Stimulated activated CD8-positive, alpha-beta memory T cell treated with anti-CD3 and anti-CD28 coated beads, Interleukin-4, amount 100 ng/mL, for 24 hours (primary cell): ENCODE results near the gene SLC8B1.

Source experiments
- DNase-seq: peaks from one replicate; pipeline ENCODE4 v3.0.0-alpha.2; 2020; ENCODE audit warnings: low read depth

SLC8B1 gene

GRCh38 chr12:113334786-113335539, at the start of gene SLC8B1:
SLC8B1 (minus strand) TSS chr12:113335109; CDS start chr12:113332878, 2,231 bp downstream.
- peak; percentile 82 for DNase-seq

GRCh38 chr12:113382206-113382605, 47.3 kb upstream of the SLC8B1 start:
- DNase-seq: no peak

GRCh38 chr12:113381220-113381619, 46.3 kb upstream of the SLC8B1 start:
- no peak for DNase-seq

GRCh38 chr12:113378291-113378690, 43.4 kb upstream of the SLC8B1 start:
- no peak for DNase-seq

- no peak for DNase-seq
These were observed 40.0 kb upstream of the SLC8B1 start for GRCh38 chr12:113374823-113375428.

- DNase-seq: no peak
These were observed 39.1 kb upstream of the SLC8B1 start for GRCh38 chr12:113373969-113374368.

- DNase-seq: no peak
These were observed 38.5 kb upstream of the SLC8B1 start for GRCh38 chr12:113373440-113373839.

- DNase-seq: no peak
These were observed 37.5 kb upstream of the SLC8B1 start for GRCh38 chr12:113372371-113372770.

- no peak for DNase-seq
These were observed 36.9 kb upstream of the SLC8B1 start for GRCh38 chr12:113371808-113372207.

GRCh38 chr12:113370923-113371682, 36.2 kb upstream of the SLC8B1 start:
- DNase-seq: no peak

- DNase-seq: no peak
These were observed 34.6 kb upstream of the SLC8B1 start for GRCh38 chr12:113369391-113369985.

- no peak for DNase-seq
These were observed 33.4 kb upstream of the SLC8B1 start for GRCh38 chr12:113368331-113368730.

- DNase-seq: no peak
These were observed 31.9 kb upstream of the SLC8B1 start for GRCh38 chr12:113366827-113367226.

- no peak for DNase-seq
These were observed 30.9 kb upstream of the SLC8B1 start for GRCh38 chr12:113365639-113366395.

- DNase-seq: no peak
These were observed 29.8 kb upstream of the SLC8B1 start for GRCh38 chr12:113364698-113365097.

- no peak for DNase-seq
These were observed 26.9 kb upstream of the SLC8B1 start for GRCh38 chr12:113361574-113362370.

GRCh38 chr12:113359939-113360748, 25.2 kb upstream of the SLC8B1 start:
- DNase-seq: no peak

- no peak for DNase-seq
These were observed 24.4 kb upstream of the SLC8B1 start for GRCh38 chr12:113359133-113359938.
